GM23248 (cell line): ENCODE measurements around the gene SLITRK1.

Source experiments
- EZH2 ChIP-seq: fragments of 200-600 bp; sonication (generic); IDR thresholded peaks from 2 replicates; pipeline ENCODE4 v1.6.1; 2018; ENCODE audit warnings: antibody characterized with exemption, mild to moderate bottlenecking; ENCODE audit not compliant: insufficient read depth, poor library complexity, severe bottlenecking
- EZH2phosphoT487 ChIP-seq: fragments of 200-600 bp; sonication (generic); IDR thresholded peaks from 2 replicates; pipeline ENCODE4 v1.6.1; 2018; ENCODE audit warnings: antibody characterized with exemption, moderate library complexity, mild to moderate bottlenecking, low read depth; ENCODE audit not compliant: insufficient read depth

- no peak for TF ChIP-seq EZH2
- TF ChIP-seq EZH2phosphoT487: no peak
These were observed 4.5 kb downstream of the SLITRK1 start for GRCh38 chr13:83877651-83878355.
